Spleen (tissue), 7 donors: ENCODE results near the gene CRMP1.

Experiments
- CTCF ChIP-seq, 11 experiments: fragments of 200-600 bp in 7 of 11; fragments of 450-650 bp in 4 of 11; sonication (generic) in 4 of 11; IDR thresholded peaks in 8 of 11; conservative IDR thresholded peaks in 3 of 11; 1 replicate in 7 of 11; 2 replicates in 4 of 11; pipeline versions ENCODE4 v1.4.0 to v1.8.0; 2016 to 2021; ENCODE audit warnings: antibody characterized with exemption in 11 of 11, inconsistent platforms in 4 of 11, mild to moderate bottlenecking in 1 of 11
- POLR2AphosphoS5 ChIP-seq, 3 donors: sonication (generic); formaldehyde crosslinking; IDR thresholded peaks; one replicate each; pipeline ENCODE4 v1.5.1; 2017; ENCODE audit warnings: antibody characterized with exemption in 3 of 3
- donor health status: DM: no; HTN: no; CAD: no; lungs with moderate emphysema.
- donor health status: DM: no; HTN: no; CAD: no.
- donor health status: DM: no; HTN: no; CAD: no.

- TF ChIP-seq CTCF (IDR thresholded peaks at IDR 0.05 in 8 of 11, conservative IDR thresholded peaks at IDR 0.05 in 3 of 11) (no peak), POLR2AphosphoS5 (IDR thresholded peaks at IDR 0.05) (no peak)
Measured at GRCh38 chr4:5801696-5802095, 91.2 kb downstream of the CRMP1 start.
